Loucy (cell line): ENCODE data around the gene AJM1.

Source experiments
- EZH2phosphoT487 ChIP-seq: fragments of 200-600 bp; IDR thresholded peaks from 2 replicates; pipeline ENCODE4 v1.6.1; 2018; ENCODE audit warnings: antibody characterized with exemption, mild to moderate bottlenecking, moderate library complexity, borderline replicate concordance
- TF ChIP-seq, protein P1 (sequence below): fragments of 200-600 bp; sonication (generic); conservative IDR thresholded peaks from 2 replicates; pipeline ENCODE4 v1.5.1; 2014; ENCODE audit warnings: mild to moderate bottlenecking, antibody characterized with exemption, low read length

DNA sequence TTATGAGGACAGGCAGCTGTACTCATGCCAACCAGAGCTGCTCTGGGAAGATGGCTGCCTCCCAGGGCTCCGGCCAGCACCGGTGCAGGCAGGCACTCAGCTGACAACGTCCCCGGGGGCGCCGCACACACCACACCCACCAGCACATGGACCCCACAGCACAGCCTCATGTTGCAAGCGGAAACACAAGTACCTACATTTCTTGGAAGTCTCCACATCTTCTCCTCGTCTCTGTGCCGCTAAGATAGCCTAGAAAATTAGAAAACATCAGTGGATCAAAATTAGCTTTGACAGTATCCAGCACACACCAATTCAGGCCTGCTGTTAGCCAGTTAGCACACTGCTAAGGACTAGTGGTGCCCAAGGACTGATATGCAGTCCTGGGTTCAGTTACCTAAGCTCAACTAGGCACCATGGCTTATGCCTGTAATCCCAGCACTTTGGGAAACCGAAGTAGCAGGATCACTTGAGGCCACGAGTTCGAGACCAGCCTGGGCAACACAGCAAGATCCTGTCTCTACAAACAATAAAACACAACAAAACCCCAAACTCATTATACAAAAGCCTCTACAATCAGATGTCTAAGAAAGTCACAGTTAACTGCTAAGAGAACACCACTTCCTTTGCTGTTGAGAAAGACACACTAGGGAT lies 21.5 kb downstream of the AJM1 start:
- TF ChIP-seq, protein P1, sequence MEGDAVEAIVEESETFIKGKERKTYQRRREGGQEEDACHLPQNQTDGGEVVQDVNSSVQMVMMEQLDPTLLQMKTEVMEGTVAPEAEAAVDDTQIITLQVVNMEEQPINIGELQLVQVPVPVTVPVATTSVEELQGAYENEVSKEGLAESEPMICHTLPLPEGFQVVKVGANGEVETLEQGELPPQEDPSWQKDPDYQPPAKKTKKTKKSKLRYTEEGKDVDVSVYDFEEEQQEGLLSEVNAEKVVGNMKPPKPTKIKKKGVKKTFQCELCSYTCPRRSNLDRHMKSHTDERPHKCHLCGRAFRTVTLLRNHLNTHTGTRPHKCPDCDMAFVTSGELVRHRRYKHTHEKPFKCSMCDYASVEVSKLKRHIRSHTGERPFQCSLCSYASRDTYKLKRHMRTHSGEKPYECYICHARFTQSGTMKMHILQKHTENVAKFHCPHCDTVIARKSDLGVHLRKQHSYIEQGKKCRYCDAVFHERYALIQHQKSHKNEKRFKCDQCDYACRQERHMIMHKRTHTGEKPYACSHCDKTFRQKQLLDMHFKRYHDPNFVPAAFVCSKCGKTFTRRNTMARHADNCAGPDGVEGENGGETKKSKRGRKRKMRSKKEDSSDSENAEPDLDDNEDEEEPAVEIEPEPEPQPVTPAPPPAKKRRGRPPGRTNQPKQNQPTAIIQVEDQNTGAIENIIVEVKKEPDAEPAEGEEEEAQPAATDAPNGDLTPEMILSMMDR, result no peak
- no peak for TF ChIP-seq EZH2phosphoT487
